GM23338 (cell line): ENCODE data around the gene RAB22A. TPM values are rescaled to one million over a fixed set of nuclear protein-coding genes. Genes with fewer than 3 reads are reported as not detected.
A peak's percentile ranks its signal among the peaks of the same experiment; 100 is the strongest.

Experiments used
- ATAC-seq: fragments of 200-7000 bp; cut with Tn5 transposase; 3 replicates; pipeline ENCODE4 v1.9.1; 2020
- DNase-seq: peaks from one replicate; pipeline ENCODE4 v3.0.0-alpha.2; 2015; ENCODE audit warnings: low spot score
- H2AFZ ChIP-seq: fragments of 200-600 bp; sonication (generic); 2 replicates; pipeline ENCODE4 v1.8.0; 2016; ENCODE audit warnings: antibody characterized with exemption, mild to moderate bottlenecking, moderate library complexity
- H3F3A ChIP-seq: fragments of 200-600 bp; sonication (generic); replicated peaks from 2 replicates; pipeline ENCODE4 v1.8.0; 2017; ENCODE audit warnings: antibody characterized with exemption, mixed run types, low read depth
- H3K27ac ChIP-seq: fragments of 200-600 bp; sonication (generic); 2 replicates; pipeline ENCODE4 v1.6.1; 2016; ENCODE audit warnings: low read depth
- H3K27me3 ChIP-seq: fragments of 200-600 bp; sonication (generic); 2 replicates; pipeline ENCODE4 v1.8.0; 2016; ENCODE audit warnings: mild to moderate bottlenecking, mixed run types, moderate library complexity; ENCODE audit not compliant: insufficient read depth
- H3K36me3 ChIP-seq: fragments of 200-600 bp; sonication (generic); 2 replicates; pipeline ENCODE4 v1.8.0; 2016; ENCODE audit warnings: mild to moderate bottlenecking; ENCODE audit not compliant: insufficient read depth
- H3K4me1 ChIP-seq: fragments of 200-600 bp; sonication (generic); 2 replicates; pipeline ENCODE4 v1.8.0; 2016; ENCODE audit warnings: mild to moderate bottlenecking, moderate library complexity; ENCODE audit not compliant: insufficient read depth
- H3K4me2 ChIP-seq: fragments of 200-600 bp; sonication (generic); 2 replicates; pipeline ENCODE4 v1.7.1; 2017; ENCODE audit warnings: mixed run types
- H3K4me3 ChIP-seq: fragments of 200-600 bp; sonication (generic); 2 replicates; pipeline ENCODE4 v1.6.1; 2016; ENCODE audit warnings: mixed run types
- H3K79me2 ChIP-seq: fragments of 200-600 bp; sonication (generic); replicated peaks from 2 replicates; pipeline ENCODE4 v1.8.0; 2017; ENCODE audit warnings: mild to moderate bottlenecking; ENCODE audit not compliant: insufficient read depth
- H3K9me2 ChIP-seq: fragments of 200-600 bp; sonication (generic); 2 replicates; pipeline ENCODE4 v1.8.0; 2017; ENCODE audit not compliant: insufficient read depth
- H4K20me1 ChIP-seq: fragments of 200-600 bp; sonication (generic); replicated peaks from 2 replicates; pipeline ENCODE4 v1.8.0; 2017; ENCODE audit warnings: mild to moderate bottlenecking; ENCODE audit not compliant: insufficient read depth
- H3K27ac Mint-ChIP-seq: 2 replicates; pipeline ENCODE4 v1.8.0; 2020; ENCODE audit warnings: inconsistent platforms, mild to moderate bottlenecking, moderate library complexity, mixed read lengths
- H3K27me3 Mint-ChIP-seq: 3 replicates; pipeline ENCODE4 v1.8.0; 2022; ENCODE audit warnings: low read depth, mild to moderate bottlenecking, moderate library complexity, mixed read lengths, inconsistent platforms; ENCODE audit not compliant: insufficient read depth, poor library complexity
- H3K36me3 Mint-ChIP-seq: 3 replicates; pipeline ENCODE4 v1.8.0; 2021; ENCODE audit warnings: low read depth, mild to moderate bottlenecking, inconsistent platforms, moderate library complexity, mixed read lengths
- H3K4me1 Mint-ChIP-seq: 3 replicates; pipeline ENCODE4 v1.8.0; 2020; ENCODE audit warnings: mild to moderate bottlenecking, inconsistent platforms, mixed read lengths
- H3K4me3 Mint-ChIP-seq: 3 replicates; pipeline ENCODE4 v1.8.0; 2021; ENCODE audit warnings: moderate library complexity, mild to moderate bottlenecking, inconsistent platforms, mixed read lengths
- H3K9me3 Mint-ChIP-seq: 3 replicates; pipeline ENCODE4 v1.8.0; 2020; ENCODE audit warnings: moderate library complexity, mild to moderate bottlenecking, inconsistent platforms, mixed read lengths
- CREB1 ChIP-seq: fragments of 250-450 bp; sonication (Bioruptor Pico); IDR thresholded peaks from 2 replicates; pipeline ENCODE4 v1.5.0; 2020; ENCODE audit warnings: low read depth, mild to moderate bottlenecking, moderate library complexity
- CTCF ChIP-seq, 2 experiments: fragments of 200-600 bp in 1 of 2; sonication (generic) in 1 of 2; conservative IDR thresholded peaks; 2 replicates each; pipeline versions ENCODE4 v1.5.1 to v1.6.1; 2016 to 2017; ENCODE audit warnings: antibody characterized with exemption in 2 of 2, low read depth in 2 of 2, mild to moderate bottlenecking in 2 of 2, moderate library complexity in 1 of 2
- ETS1 ChIP-seq: IDR thresholded peaks from 2 replicates; pipeline ENCODE4 v1.6.1; 2016; ENCODE audit warnings: antibody characterized with exemption
- EZH2 ChIP-seq: fragments of 200-600 bp; sonication (generic); IDR thresholded peaks from one replicate; pipeline ENCODE4 v1.8.0; 2017; ENCODE audit warnings: antibody characterized with exemption, mild to moderate bottlenecking, low read depth; ENCODE audit not compliant: unreplicated experiment
- EZH2phosphoT487 ChIP-seq: fragments of 200-600 bp; sonication (generic); IDR thresholded peaks from one replicate; pipeline ENCODE4 v1.8.1; 2018; ENCODE audit warnings: antibody characterized with exemption; ENCODE audit not compliant: unreplicated experiment
- JUNB ChIP-seq: IDR thresholded peaks from one replicate; pipeline ENCODE4 v1.6.1; 2016; ENCODE audit warnings: antibody characterized with exemption; ENCODE audit not compliant: unreplicated experiment
- NANOG ChIP-seq: IDR thresholded peaks from 2 replicates; pipeline ENCODE4 v1.6.1; 2016; ENCODE audit warnings: antibody characterized with exemption, borderline replicate concordance
- POLR2AphosphoS5 ChIP-seq: IDR thresholded peaks from 2 replicates; pipeline ENCODE4 v1.6.1; 2016; ENCODE audit warnings: antibody characterized with exemption, low read depth
- REST ChIP-seq: IDR thresholded peaks from one replicate; pipeline ENCODE4 v1.6.1; 2018; ENCODE audit warnings: antibody characterized with exemption; ENCODE audit not compliant: unreplicated experiment
- STAT1 ChIP-seq: IDR thresholded peaks from one replicate; pipeline ENCODE4 v1.6.1; 2016; ENCODE audit warnings: antibody characterized with exemption; ENCODE audit not compliant: unreplicated experiment
- ZNF114 ChIP-seq: fragments of 250-450 bp; sonication (Bioruptor Pico); IDR thresholded peaks from 2 replicates; pipeline ENCODE4 v1.5.0; 2020; ENCODE audit warnings: mild to moderate bottlenecking, moderate library complexity
- ZNF331 ChIP-seq: fragments of 250-450 bp; sonication (Bioruptor Pico); IDR thresholded peaks from 2 replicates; pipeline ENCODE4 v1.5.0; 2020; ENCODE audit warnings: low read depth, mild to moderate bottlenecking, moderate library complexity
- ZNF462 ChIP-seq: fragments of 250-450 bp; sonication (Bioruptor Pico); IDR thresholded peaks from 2 replicates; pipeline ENCODE4 v1.5.0; 2020; ENCODE audit warnings: mild to moderate bottlenecking, moderate library complexity
- polyA plus RNA-seq: library from polyadenylated mRNA; unstranded; fragments of >200 nt; fragmentation: Nextera tagmentation; extraction: Ambion mirVana; gene quantifications from 2 replicates; pipeline ENCODE4 v1.2.1, GENCODE V29; 2016
- total RNA-seq: library from RNA; depleted of rRNA; stranded (reverse); fragments of >200 nt; shearing (Covaris generic); gene quantifications from 2 replicates; pipeline ENCODE4 v1.2.3, GENCODE V29; 2014

Gene RAB22A
- total and polyA plus RNA-seq, 2 experiments from 2014 or later: 3.3 to 6.8 TPM

GRCh38 chr20:58294497-58295455 lies 14.7 kb upstream of the RAB22A start:
- H3K4me3 ChIP-seq: no peak overlapping the region
- peaks cover 55% of the 10 kb centered on the region for H3K79me2 ChIP-seq
- Mint-ChIP-seq H3K9me3 (peaks cover 3% of the 10 kb centered on the region; the same call in 1 of the 3 replicates), H3K36me3 (peaks cover 3% of the 10 kb centered on the region), H3K4me1 (peaks cover 14% of the 10 kb centered on the region), H3K4me3 (no peak overlapping the region), H3K27ac (peak overlapping the region; percentile 55; the same call in 1 of the 2 replicates), H3K27me3 (peaks cover 2% of the 10 kb centered on the region)
- H4K20me1 ChIP-seq: 0 out of 2 replicates have a peak, but pooled peaks cover 8% of the 10 kb centered on the region
- H3K27me3 ChIP-seq: no peaks in the 10 kb centered on the region
- H3K4me1 ChIP-seq: peaks cover 13% of the 10 kb centered on the region
- H3K27ac ChIP-seq: peak overlapping the region; percentile 56
- no peak for TF ChIP-seq NANOG
- no peak for TF ChIP-seq CTCF (conservative IDR thresholded peaks at IDR 0.05; ENCODE audit: low read depth in 2 of 2)
- no peak for TF ChIP-seq REST
- no peak for TF ChIP-seq POLR2AphosphoS5
- no peak for TF ChIP-seq ZNF462 (CRISPR knock-in tag)
- TF ChIP-seq STAT1: no peak
- no peak for TF ChIP-seq ZNF331 (CRISPR knock-in tag)
- no peak for TF ChIP-seq CREB1 (CRISPR knock-in tag)
- no peak for TF ChIP-seq ZNF114 (CRISPR knock-in tag)
- no peak for TF ChIP-seq EZH2
- no peak for TF ChIP-seq JUNB
- no peak for TF ChIP-seq EZH2phosphoT487
- TF ChIP-seq ETS1: no peak
- H3F3A ChIP-seq: no peaks in the 10 kb centered on the region
- no peaks in the 10 kb centered on the region for H3K36me3 ChIP-seq
- no peak overlapping the region; the same call in 1 of the 2 replicates for H3K4me2 ChIP-seq
- H3K9me2 ChIP-seq: no peaks in the 10 kb centered on the region
- ATAC-seq (peak; percentile 56), DNase-seq (peak; percentile 16)
- H2AFZ ChIP-seq: no peak overlapping the region
